NCI-H1436 treated with DMSO at 0.1 percent for 48 hours (cell line): ENCODE data around the gene TRAPPC5.
"Not testable (repeated sequence)": the region's sequence is repeated elsewhere in the genome, so short reads cannot be mapped to it uniquely, and the experiment has no call there.

Source experiments
- DNase-seq: peaks from one replicate; lab custom pipeline; 2025; lab: John Stamatoyannopoulos, UW

TRAPPC5 gene

DNA sequence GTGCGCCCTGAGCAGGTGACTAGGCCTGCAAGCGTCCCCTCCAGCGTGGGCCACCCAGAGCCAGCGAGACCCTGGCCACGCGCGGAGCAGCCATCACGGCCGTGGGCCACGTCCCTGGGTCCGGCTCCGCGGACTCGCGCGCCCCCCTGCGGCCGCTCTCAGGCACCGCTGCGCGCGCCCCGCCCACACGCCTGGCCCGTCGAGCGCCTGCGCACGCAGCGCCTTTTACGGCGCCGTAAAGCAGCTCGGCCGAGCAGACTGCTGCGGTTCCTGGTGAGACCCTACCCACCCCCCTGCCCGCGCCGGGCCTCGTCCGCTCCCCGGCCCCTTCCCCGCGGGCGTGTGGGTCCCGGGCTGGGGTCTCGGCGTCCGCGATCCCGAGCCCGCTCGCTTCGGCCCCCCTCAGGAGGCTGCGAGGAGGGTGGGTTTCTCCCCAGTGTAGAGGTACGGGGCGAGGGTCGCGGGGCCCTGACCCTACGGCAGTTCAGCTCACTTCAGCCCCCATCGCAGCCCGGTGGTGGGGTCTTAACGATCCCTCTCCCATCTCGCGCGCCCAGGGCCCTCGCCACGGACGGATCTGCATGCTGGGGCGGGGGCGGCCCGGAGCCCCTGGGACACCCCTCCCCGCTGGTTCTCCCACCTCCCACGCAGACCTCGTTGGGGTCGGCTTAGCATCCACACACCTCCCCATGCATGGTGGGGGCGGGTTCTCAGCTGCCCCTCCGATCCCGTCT, at the start of gene TRAPPC5:
TSS of gene TRAPPC5 (plus strand) at position 228 of the 734 bp plus-strand sequence. CDS start 1,421 bp downstream, outside the sequence.
- DNase-seq, result no peak

DNA sequence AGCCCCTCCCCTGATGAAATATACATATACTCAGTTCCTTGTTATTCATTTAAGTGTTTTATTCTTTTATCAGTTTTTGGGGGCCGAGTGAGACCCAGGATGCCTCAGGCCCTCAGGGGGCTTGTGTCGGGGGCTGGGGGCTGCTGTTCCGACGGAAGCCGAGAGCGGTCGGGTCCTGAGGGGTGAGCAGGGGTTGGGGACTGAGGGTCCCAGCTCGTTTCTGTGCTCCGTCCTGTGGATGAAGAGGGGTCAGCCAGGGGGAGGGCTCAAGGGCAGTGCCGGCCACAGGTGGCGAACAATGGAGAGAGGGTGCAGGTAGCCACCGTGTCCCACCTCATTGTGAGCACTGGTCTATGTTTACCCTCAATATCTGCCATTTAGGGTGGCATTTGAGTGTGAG, 49.1 kb upstream of the TRAPPC5 start:
- no peak for DNase-seq

DNA sequence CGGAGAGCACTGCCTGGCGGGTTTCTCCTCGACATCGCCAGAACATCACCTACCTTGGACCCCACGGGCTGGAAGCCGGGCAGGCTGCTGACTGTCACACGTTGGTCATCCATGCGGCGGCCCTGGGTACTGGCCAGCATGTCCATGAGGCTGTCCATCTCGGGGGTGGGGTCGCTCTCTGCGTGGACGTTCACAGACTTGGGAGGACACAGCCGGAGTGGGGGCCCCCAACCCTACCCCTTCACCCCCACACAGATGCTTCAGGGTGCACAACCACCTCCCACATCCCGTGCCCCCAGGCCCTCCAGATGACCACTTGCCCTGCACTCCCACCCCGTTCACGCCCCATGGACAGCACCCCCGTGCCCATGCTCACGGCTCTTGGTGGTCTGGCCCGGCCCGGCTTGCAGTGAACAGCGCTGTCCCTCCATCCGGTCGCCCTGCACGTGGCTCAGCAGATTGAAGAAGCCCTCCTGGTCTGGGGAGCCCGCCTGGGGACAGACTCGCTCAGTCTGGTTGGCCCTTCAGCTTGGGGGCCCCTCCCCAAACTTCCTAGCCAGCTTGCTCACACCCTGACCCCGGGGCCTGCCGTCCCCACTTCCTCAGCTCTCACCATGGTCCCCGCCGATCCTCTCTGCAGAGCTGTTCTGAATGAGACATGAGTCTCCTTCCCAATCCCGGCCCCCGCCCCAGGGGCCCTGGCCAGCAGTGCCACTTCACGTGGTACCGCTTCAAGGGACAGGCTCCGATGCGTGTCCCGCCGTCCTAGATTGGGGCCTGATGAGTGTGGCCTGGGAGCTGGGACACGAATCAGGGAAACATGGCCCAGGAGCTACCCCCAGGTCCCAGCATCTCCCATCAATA, 48.1 kb upstream of the TRAPPC5 start:
- no peak for DNase-seq

DNA sequence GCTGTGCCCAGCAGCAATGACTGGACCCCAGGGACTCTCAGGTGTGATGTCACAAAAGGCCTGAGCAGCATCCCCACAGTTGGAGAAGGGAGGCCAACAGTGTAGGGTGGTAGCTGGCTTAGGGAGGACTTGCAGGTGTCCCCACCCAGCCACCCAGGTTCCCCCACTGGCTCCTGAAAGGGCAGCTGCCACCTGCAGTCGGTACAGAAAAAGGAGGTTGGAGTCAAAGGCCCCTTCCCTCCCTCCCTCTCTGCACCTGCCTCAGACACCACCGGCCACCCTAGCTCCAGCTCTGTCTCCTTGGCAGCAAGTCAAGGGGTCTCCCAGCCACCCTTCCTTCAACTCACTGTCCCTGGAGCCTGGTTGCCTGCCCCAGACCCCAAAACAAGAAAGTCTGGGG, 46.9 kb upstream of the TRAPPC5 start, which contains the start of gene PCP2:
TSS of gene PCP2 (minus strand) at position 22 of the 400 bp plus-strand sequence. CDS start 262 bp downstream, outside the sequence.
- no peak for DNase-seq

DNA sequence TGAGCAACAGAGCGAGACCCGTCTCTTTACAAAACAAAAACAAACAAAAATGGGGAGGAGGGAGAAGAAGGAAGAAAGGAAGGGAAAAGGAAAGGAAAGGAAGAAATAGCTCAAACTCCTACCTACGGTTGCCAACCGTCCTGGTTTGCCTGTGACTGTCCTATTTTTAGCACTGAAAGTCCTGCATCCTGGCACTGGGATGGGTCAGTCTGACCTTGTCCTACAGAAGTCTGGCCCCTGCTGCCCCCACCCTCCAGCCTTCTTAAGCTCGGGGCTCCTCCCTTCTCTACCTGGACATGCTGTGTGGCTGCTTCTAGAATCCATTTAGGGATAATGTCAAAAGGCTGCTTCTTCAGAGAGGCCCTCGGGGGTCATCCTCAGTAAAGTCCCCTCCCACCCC, 45.0 kb upstream of the TRAPPC5 start:
- no peak for DNase-seq

DNA sequence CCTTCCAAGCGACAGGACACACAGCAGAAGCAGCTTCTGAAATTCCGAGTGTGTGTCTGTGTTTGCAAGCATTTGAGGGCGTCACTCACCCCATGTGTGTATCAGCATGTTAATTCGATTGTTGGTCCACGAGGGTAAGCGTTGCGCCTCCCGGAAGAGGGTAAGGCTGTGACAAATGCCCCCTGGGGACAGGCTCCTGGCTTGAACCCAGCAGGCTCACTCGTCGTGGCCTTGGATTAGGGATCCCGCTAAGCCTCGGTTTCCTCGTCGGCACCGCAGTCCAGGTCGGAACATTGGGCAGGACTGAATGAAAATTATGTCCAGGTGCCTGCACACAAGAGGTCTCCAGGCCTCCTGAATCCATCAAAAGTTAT, 44.3 kb upstream of the TRAPPC5 start:
- no peak for DNase-seq

DNA sequence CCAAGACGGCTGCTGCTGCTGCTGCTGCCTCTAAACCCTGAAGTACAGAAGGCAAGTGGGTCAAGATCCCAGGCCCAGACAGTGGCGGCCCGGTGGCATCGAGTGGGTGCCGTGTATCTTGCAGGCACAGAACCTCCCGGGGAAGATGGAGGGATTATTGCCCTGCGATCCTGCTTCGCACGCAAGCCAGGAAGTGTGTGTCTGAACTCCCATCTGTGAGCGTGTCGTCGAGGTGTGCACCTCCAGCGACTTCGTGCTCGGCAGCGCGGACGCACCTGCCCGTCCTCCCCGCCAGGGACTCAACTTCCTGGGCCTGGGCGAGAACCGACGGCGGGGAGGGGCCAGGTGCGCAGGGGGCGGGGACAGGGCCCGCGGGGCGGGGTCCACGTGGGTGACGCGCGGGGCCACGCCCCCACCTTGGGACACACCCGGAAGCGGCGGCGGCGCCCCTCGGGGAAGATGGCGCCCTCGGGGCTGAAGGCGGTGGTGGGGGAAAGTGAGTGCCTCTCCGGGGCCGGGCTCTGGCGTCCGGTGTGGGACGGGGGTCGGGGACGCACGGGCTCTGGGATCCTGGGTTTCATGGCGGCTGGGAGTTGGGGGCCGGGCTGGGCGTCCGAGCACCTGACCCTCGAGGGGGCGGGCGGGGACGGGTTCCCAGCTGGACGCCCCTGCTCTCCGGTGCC, 43.8 kb upstream of the TRAPPC5 start, which contains the start of gene STXBP2:
TSS of gene STXBP2 (plus strand) at position 420 of the 683 bp plus-strand sequence. CDS start at position 460, 40 bp downstream.
- peak; percentile 10 for DNase-seq

DNA sequence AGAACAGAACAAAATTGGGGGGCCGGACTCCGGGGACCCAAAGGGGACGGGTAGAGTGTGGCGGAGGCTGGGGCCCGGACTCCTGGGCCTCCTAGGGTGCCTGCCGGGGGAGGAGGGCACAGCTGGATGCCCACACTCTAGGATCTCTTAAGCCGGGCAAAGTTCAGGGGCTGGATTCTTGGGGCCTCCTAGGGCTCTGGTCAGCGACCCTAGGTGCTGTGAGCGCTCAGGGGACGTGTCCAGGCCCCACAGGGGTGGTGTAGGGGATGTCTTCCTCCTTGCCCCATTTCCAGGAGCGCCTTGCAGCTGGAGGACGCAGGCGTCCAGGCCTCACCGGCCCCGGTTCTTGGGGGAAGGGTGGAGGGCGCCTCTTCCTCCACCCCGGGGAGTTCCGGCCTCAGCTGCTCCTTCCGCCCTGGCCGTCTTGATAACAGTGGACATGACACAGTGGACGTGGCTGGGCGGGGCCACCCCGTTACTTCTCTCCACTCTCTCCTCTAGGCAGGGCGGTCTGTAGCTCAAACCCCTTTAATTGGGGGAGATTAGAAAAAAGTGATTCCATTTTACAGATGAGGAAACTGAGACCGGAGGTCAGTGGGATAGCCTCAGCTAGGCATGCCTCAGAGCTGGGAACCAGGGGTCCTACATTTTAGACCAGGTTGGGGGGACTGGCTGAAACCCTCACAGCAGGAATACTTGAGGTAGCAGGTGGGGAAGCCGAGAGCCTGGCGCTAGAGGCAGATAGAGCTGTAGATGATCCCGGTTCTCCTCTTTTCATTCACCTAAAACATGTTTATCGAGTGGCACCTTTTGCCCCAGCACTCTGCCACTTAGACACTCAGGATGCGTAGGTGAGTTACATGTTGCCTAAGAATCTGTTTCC, 43.0 kb upstream of the TRAPPC5 start:
- DNase-seq, result no peak

DNA sequence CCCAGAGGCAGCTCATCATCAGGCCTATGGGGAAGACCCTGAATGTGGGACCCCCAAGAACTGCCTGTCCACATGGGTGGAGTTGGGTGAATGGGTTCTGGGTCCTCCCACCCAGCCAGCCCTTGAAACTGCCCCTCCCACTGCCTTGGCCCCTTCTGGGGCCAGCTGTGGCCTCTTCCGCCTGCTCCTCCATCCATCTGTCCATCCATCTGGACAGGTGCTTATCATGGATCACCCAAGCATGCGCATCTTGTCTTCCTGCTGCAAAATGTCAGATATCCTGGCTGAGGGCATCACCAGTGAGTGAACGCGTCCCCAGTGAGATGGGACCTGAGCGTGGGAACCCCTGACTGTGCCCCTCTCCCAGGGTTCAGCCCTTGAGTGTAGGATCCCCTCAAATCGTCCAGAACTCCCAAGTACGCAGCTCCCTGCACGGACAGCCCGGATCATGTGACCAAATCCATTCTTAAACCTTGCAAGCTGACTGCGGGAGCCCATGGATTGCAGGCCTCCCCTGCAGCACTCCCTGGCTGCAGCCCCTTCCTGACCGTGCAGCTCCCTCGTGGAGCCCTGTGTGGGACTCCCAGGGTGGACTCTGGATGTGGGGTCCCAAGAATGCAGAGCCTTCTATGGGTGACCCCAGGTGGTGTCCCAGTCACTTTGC, 41.7 kb upstream of the TRAPPC5 start:
- no peak for DNase-seq

DNA sequence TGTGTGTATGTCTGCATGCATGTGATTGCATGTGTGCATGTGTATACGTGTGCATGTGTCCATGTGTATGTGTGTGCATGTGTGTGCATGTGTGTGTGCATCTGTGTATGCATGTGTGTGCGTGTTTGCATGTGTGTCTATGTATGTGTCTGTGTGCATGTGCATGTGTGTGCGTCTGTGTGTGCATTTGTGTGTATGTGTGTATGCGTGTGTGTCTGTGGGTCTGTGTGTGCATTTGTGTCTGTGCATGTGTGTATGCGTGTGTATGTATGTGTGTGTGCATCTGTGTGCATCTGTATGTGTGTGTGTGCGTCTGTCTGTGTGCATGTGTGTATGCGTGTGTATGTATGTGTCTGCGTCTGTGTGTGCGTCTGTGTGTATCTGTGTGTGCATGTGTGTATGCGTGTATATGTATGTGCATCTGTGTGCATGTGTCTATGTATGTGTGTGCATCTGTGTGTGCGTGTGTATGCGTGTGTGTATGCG, 40.7 kb upstream of the TRAPPC5 start:
- no peak for DNase-seq

DNA sequence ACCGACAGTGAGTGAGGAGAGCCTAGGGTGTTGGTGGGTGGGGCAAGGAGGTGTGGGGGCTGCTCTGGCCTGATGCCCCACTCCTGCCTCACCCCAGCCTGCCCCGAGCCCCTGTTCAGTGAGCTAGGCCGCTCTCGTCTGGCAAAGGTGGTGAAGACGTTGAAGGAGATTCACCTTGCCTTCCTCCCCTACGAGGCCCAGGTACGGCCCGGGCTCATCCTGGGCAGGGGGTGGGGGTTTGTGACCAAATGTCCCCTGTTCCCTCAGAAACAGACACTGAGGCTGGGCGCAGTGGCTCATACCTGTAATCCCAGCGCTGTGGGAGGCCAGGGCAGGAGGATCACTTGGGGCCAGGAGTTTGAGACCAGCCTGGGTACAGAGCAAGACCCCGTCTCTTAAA, 39.8 kb upstream of the TRAPPC5 start:
- no peak for DNase-seq

DNA sequence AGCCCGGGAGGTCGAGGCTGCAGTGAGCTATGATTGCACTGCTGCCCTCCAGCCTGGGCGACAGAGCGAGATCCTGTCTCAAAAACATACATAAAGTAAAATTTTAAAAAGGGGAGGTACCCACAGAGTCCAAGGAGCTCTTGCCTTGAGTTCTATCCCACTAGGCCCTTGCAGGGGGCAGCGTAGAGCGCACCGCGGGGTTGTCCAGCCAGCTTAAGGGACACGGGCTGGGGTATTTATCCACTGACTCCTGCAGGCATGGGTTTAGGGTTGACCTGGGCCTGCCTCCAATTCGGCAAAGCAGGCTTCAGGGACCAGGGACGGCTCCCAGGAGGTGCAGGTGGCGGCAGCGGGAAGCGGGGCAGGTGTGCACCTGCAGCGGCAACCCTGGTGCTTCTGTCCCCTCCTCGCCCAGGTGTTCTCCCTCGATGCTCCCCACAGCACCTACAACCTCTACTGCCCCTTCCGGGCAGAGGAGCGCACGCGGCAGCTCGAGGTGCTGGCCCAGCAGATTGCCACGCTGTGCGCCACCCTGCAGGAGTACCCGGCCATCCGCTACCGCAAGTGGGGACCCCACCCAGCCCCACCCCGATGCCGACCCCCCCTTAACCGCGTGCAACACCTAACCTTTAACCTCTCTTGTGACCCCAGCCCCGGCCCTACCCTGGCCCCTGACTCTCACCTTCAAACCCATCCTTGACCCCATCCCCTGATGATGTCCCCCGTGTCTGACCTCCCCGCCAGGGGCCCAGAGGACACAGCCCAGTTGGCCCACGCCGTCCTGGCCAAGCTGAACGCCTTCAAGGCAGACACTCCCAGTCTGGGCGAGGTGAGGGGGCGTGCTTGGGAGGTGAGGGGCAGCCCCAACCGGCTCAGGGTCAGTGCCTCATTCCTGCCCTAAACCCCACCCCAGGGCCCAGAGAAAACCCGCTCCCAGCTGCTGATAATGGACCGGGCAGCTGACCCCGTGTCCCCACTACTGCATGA, 39.0 kb upstream of the TRAPPC5 start:
- no peak for DNase-seq

DNA sequence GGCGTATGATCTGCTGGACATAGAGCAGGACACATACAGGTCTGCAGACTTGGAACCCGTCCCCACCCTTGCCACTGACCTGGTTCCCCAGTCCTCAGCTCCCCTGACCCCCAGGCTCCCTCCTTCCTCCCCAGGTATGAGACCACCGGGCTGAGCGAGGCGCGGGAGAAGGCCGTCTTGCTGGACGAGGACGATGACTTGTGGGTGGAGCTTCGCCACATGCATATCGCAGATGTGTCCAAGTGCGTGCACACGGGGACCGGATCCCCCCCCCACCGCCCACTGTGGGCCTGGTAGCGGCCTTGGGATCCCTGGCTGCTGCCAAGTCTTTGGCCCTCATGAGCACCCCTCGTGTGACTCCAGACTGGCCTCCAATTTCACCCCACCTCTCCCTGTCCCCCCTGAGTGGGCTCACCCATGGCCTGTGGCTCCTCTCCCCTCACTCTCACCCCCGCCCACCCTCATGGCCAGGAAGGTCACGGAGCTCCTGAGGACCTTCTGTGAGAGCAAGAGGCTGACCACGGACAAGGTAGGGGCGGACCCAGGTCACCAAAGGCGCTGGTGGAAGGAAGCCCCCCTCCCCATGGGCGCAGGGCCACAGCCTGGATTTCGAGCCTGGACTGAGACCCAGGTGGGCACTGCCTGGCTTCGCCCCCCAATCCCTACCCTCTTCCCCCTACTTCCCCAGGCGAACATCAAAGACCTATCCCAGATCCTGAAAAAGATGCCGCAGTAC, 38.2 kb upstream of the TRAPPC5 start:
- DNase-seq, result no peak

DNA sequence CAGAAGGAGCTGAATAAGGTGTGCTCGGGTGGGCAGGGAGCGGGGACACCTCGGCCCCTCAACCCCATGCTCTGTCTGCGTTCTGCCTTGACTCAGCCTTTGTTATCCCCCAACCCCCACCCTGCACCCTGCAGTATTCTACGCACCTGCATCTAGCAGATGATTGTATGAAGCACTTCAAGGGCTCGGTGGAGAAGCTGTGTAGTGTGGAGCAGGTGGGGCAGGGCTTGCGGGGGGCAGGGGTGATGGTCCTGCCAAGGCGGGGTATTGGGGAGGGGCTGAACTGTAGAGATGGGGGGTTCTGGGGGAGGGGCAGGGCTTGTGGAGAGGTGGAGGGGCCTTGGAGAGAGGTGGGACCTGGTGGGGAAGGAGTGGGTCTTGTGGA, 37.6 kb upstream of the TRAPPC5 start:
- no peak for DNase-seq

DNA sequence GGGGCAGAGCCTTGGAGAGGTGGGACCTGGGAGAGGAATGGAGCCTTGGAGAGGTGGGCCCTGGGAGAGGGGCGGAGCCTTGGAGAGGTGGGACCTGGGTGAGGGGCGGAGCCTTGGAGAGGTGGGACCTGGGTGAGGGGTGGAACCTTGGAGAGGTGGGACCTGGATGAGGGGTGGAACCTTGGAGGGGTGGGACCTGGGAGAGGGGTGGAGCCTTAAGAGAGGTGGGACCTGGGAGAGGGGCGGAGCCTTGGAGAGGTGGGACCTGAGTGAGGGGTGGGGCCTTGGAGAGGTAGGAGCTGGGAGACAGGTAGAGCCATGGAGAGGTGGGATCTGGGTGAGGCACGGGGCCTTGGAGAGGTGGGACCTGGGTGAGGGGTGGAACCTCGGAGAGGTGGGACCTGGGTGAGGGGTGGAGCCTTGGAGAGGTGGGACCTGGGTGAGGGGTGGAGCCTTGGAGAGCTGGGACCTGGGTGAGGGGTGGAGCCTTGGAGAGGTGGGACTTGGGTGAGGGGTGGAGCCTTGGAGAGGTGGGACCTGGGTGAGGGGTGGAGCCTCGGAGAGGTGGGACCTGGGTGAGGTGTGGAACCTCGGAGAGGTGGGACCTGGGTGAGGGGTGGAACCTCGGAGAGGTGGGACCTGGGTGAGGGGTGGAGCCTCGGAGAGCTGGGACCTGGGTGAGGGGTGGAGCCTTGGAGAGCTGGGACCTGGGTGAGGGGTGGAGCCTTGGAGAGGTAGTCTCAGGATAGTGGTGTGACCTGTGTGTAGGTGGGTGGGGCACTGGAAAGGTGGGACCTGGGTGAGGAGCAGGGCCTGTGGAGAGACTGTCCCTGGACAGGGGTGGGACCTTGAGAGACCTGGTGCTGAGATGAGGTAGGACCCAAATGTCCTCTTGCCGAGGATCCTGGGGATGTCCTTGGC, 36.7 kb upstream of the TRAPPC5 start:
- not testable (repeated sequence) for DNase-seq

DNA sequence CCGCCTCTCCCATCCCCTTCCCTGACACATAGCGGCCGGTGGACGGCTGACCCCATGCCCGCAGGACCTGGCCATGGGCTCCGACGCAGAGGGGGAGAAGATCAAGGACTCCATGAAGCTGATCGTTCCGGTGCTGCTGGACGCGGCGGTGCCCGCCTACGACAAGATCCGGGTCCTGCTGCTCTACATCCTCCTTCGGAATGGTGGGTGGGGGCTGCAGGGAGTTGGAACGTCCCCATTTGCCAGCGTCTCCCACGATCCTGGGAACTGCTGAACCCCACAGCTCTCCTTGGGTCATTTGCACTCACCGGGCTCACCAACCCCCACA, 36.1 kb upstream of the TRAPPC5 start:
- DNase-seq, result no peak

DNA sequence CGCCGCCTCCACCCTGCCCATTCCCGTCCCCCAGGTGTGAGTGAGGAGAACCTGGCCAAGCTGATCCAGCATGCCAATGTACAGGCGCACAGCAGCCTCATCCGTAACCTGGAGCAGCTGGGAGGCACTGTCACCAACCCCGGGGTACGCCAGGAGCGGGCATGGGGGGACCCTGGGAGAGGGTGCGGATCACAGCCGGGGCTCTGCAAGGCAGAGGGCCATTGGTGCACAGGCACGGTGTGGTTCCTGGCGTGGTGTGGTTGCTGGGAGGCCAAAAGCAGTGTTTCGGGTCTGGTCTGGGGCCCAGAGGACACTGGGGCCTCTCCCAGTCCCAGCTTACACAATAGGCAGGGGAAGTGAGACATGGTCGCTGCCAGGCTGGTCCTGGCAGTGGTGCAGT, 35.5 kb upstream of the TRAPPC5 start:
- DNase-seq, result no peak
